ENCODE measurements around the gene KRTAP3-2.

KRTAP3-2 gene

GRCh38 chr17:40984226-40984625 is 15.5 kb downstream of the KRTAP3-2 start, which contains the start of gene KRT40:
Gene KRT40 (minus strand): TSS chr17:40984326. CDS start chr17:40984273, 53 bp downstream.
- no peak within 1 kb of the TSS for H3K4me3 ChIP-seq (ENCODE audit: control insufficient read depth, low read depth, low read length)
- no peak for DNase-seq (ENCODE audit: low read depth)
- TF ChIP-seq CTCF (IDR thresholded peaks at IDR 0.05; ENCODE audit: control insufficient read depth, insufficient read depth, low read depth, low read length, missing control alignments) = no peak

- TF ChIP-seq CTCF (IDR thresholded peaks at IDR 0.05; ENCODE audit: control insufficient read depth, insufficient read depth, low read depth, low read length, missing control alignments) = no peak
- no peak overlapping the region for H3K4me3 ChIP-seq (ENCODE audit: control insufficient read depth, low read depth, low read length)
- no peak for DNase-seq (ENCODE audit: low read depth)
These were observed 18.6 kb downstream of the KRTAP3-2 start for GRCh38 chr17:40981115-40981514.

GRCh38 chr17:40980596-40980995 is 19.1 kb downstream of the KRTAP3-2 start:
- H3K4me3 ChIP-seq (ENCODE audit: control insufficient read depth, low read depth, low read length) = no peak overlapping the region
- TF ChIP-seq CTCF (IDR thresholded peaks at IDR 0.05; ENCODE audit: control insufficient read depth, insufficient read depth, low read depth, low read length, missing control alignments) = no peak
- no peak for DNase-seq (ENCODE audit: low read depth)

GRCh38 chr17:40980117-40980516 is 19.6 kb downstream of the KRTAP3-2 start:
- no peak for DNase-seq (ENCODE audit: low read depth)
- no peak overlapping the region for H3K4me3 ChIP-seq (ENCODE audit: control insufficient read depth, low read depth, low read length)
- no peak for TF ChIP-seq CTCF (IDR thresholded peaks at IDR 0.05; ENCODE audit: control insufficient read depth, insufficient read depth, low read depth, low read length, missing control alignments)

GRCh38 chr17:40978575-40979151 is 21.0 kb downstream of the KRTAP3-2 start:
- TF ChIP-seq CTCF (IDR thresholded peaks at IDR 0.05; ENCODE audit: control insufficient read depth, insufficient read depth, low read depth, low read length, missing control alignments) = no peak
- H3K4me3 ChIP-seq (ENCODE audit: control insufficient read depth, low read depth, low read length) = no peak overlapping the region
- DNase-seq (ENCODE audit: low read depth) = no peak

GRCh38 chr17:40975516-40975915 is 24.2 kb downstream of the KRTAP3-2 start:
- H3K4me3 ChIP-seq (ENCODE audit: control insufficient read depth, low read depth, low read length) = no peak overlapping the region
- TF ChIP-seq CTCF (IDR thresholded peaks at IDR 0.05; ENCODE audit: control insufficient read depth, insufficient read depth, low read depth, low read length, missing control alignments) = no peak
- no peak for DNase-seq (ENCODE audit: low read depth)
